Caco-2 (cell line): ENCODE data around the gene USP20. TPM values are rescaled to one million over a fixed set of nuclear protein-coding genes. Genes with fewer than 3 reads are reported as not detected.

Source experiments
- BruUV-seq: library from RNA; stranded (reverse); fragments of 400-500 nt; replicated peaks from 2 replicates; lab custom pipeline; 2021; lab: Mats Ljungman, UMichigan
- CTCF ChIA-PET: fragments of 300-600 bp; sonication (Branson Sonifier 250); formaldehyde crosslinking; loops from one replicate; lab custom pipeline; 2022; ENCODE audit warnings: antibody characterized with exemption; lab: Charles Lee
- POLR2A ChIA-PET: fragments of 300-600 bp; sonication (Branson Sonifier 250); formaldehyde crosslinking; loops from one replicate; lab custom pipeline; 2022; ENCODE audit warnings: antibody characterized with exemption; lab: Charles Lee
- DNase-seq, 2 experiments: peaks; one replicate each; pipeline versions ENCODE4 v3.0.0 to v3.0.0-alpha.2; 2020 to 2022
- H3K27me3 ChIP-seq: replicated peaks from 2 replicates; pipeline ENCODE4 v1.6.0; 2011; ENCODE audit warnings: low read length; ENCODE audit not compliant: control insufficient read depth, insufficient read depth
- H3K36me3 ChIP-seq: 2 replicates; pipeline ENCODE4 v1.5.1; 2011; ENCODE audit warnings: low read length; ENCODE audit not compliant: control insufficient read depth, insufficient read depth
- H3K4me1 ChIP-seq: fragments of 250-450 bp; sonication (Bioruptor Pico); 2 replicates; pipeline ENCODE4 v1.5.1; 2020; ENCODE audit warnings: mild to moderate bottlenecking
- H3K4me3 ChIP-seq: 2 replicates; pipeline ENCODE4 v1.5.1; 2011; ENCODE audit warnings: low read depth, mild to moderate bottlenecking, control low read depth, low read length
- H3K9me3 ChIP-seq: fragments of 250-450 bp; sonication (Bioruptor Pico); 2 replicates; pipeline ENCODE4 v1.5.1; 2020; ENCODE audit warnings: mild to moderate bottlenecking, moderate library complexity
- H3K27ac Mint-ChIP-seq: one replicate; pipeline ENCODE4 v1.8.0; 2022; ENCODE audit warnings: mixed read lengths; ENCODE audit not compliant: unreplicated experiment
- H3K27me3 Mint-ChIP-seq: one replicate; pipeline ENCODE4 v1.8.0; 2022; ENCODE audit warnings: mixed read lengths; ENCODE audit not compliant: insufficient read depth, unreplicated experiment
- H3K36me3 Mint-ChIP-seq: one replicate; pipeline ENCODE4 v1.8.0; 2022; ENCODE audit warnings: mild to moderate bottlenecking, mixed read lengths; ENCODE audit not compliant: insufficient read depth, unreplicated experiment
- H3K4me1 Mint-ChIP-seq: one replicate; pipeline ENCODE4 v1.8.0; 2022; ENCODE audit warnings: low read depth, mixed read lengths; ENCODE audit not compliant: unreplicated experiment
- H3K4me3 Mint-ChIP-seq: one replicate; pipeline ENCODE4 v1.8.0; 2022; ENCODE audit warnings: mild to moderate bottlenecking, moderate library complexity, mixed read lengths; ENCODE audit not compliant: unreplicated experiment
- H3K9me3 Mint-ChIP-seq: one replicate; pipeline ENCODE4 v1.8.0; 2022; ENCODE audit warnings: mixed read lengths; ENCODE audit not compliant: unreplicated experiment
- intact Hi-C: fragments of 100-400 bp; cut with micrococcal nuclease; formaldehyde crosslinking; loops from one replicate; pipeline ENCODE4 v1.10.0; 2022; ENCODE audit not compliant: unreplicated experiment
- total RNA-seq: library from RNA; stranded (reverse); gene quantifications from 2 replicates; pipeline ENCODE4 v1.2.3, GENCODE V29; 2022
- TF ChIP-seq, protein P1 (sequence below), 2 experiments: fragments of 200-600 bp in 1 of 2; IDR thresholded peaks; 1 replicate in 1 of 2; 2 replicates in 1 of 2; pipeline versions ENCODE4 v1.5.1 to v1.8.0; 2011 to 2022; ENCODE audit warnings: antibody characterized with exemption in 1 of 2, control low read depth in 1 of 2, inconsistent platforms in 1 of 2, low read depth in 1 of 2, low read length in 1 of 2, mild to moderate bottlenecking in 1 of 2, moderate library complexity in 1 of 2; ENCODE audit not compliant: insufficient read depth in 1 of 2, severe bottlenecking in 1 of 2, unreplicated experiment in 1 of 2

USP20 gene
- total RNA-seq, 1 experiment from 2014 or later, result 13.9 TPM

DNA sequence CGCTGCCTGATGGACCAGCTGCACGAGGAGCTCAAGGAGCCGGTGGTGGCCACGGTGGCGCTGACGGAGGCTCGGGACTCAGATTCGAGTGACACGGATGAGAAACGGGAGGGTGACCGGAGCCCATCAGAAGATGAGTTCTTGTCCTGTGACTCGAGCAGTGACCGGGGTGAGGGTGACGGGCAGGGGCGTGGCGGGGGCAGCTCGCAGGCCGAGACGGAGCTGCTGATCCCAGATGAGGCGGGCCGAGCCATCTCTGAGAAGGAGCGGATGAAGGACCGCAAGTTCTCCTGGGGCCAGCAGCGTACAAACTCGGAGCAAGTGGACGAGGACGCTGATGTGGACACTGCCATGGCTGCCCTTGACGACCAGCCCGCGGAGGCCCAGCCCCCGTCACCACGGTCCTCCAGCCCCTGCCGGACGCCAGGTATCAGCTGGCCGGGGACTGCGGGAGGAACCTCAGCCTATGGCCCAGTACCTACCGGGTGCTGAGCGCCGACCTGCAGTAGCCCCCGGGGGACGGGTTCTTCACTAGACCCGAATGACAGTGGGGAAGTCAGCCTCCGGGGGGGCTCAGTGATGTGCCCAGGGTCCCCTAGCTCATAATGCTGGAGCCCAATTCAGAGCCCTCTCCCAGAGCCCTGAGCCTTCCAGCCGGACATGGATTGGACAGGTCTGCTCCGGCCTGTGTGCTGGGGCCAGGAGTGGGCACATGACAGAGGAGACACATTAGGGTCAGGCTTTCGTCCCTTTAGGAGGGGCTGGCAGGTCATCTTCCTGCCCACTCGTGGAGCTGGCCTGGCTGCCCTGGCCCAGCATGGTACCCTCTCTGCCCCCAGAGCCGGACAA is 33.0 kb downstream of the USP20 start:
- POLR2A ChIA-PET, result no interaction called here
- CTCF ChIA-PET, result no interaction called here
- BruUV-seq, result no TSS peak

DNA sequence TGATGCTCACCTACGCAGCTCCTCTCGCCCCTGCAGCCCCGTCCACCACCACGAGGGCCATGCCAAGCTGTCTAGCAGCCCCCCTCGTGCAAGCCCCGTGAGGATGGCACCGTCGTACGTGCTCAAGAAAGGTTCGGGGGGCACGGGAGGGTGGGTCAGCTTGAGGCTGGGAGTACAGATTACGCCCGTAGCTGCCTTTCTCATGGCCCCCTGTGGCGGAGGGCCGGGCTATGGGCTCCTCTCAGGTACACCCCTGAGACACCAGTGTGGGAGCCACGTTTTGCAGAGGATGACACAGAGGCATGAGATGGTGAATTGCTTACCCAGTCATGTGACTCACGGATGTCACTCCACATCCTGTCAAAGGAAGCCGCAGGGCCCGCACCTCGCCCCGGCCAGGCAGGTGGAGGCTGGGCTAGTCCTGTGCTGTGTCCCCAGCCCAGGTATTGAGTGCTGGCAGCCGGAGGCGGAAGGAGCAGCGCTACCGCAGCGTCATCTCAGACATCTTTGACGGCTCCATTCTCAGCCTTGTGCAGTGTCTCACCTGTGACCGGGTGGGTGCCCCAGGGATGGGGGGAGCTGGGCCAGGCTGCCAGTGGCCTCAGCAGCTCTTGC is 33.7 kb downstream of the USP20 start:
- Histone ChIP-seq H3K9me3 (no peaks in the 10 kb centered on the region), H3K36me3 (no peaks in the 10 kb centered on the region), H3K4me1 (no peaks in the 10 kb centered on the region), H3K4me3 (no peak overlapping the region), H3K27me3 (no peaks in the 10 kb centered on the region)
- Mint-ChIP-seq H3K9me3 (no peaks in the 10 kb centered on the region), H3K27me3 (no peaks in the 10 kb centered on the region), H3K4me3 (no peak overlapping the region), H3K36me3 (peaks cover 15% of the 10 kb centered on the region), H3K4me1 (no peaks in the 10 kb centered on the region), H3K27ac (no peak overlapping the region)
- POLR2A ChIA-PET, result no interaction called here
- CTCF ChIA-PET, result no interaction called here
- TF ChIP-seq, protein P1, sequence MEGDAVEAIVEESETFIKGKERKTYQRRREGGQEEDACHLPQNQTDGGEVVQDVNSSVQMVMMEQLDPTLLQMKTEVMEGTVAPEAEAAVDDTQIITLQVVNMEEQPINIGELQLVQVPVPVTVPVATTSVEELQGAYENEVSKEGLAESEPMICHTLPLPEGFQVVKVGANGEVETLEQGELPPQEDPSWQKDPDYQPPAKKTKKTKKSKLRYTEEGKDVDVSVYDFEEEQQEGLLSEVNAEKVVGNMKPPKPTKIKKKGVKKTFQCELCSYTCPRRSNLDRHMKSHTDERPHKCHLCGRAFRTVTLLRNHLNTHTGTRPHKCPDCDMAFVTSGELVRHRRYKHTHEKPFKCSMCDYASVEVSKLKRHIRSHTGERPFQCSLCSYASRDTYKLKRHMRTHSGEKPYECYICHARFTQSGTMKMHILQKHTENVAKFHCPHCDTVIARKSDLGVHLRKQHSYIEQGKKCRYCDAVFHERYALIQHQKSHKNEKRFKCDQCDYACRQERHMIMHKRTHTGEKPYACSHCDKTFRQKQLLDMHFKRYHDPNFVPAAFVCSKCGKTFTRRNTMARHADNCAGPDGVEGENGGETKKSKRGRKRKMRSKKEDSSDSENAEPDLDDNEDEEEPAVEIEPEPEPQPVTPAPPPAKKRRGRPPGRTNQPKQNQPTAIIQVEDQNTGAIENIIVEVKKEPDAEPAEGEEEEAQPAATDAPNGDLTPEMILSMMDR (IDR thresholded peaks at IDR 0.05; ENCODE audit: insufficient read depth in 1 of 2, low read depth in 1 of 2, low read length in 1 of 2, severe bottlenecking in 1 of 2, unreplicated experiment in 1 of 2), result no peak
- intact Hi-C loops, result no loop called here
- BruUV-seq, result no TSS peak
- no peak for DNase-seq

More for the DNA sequence above, 33.0 kb downstream of the USP20 start:
- TF ChIP-seq, protein P1 (IDR thresholded peaks at IDR 0.05; ENCODE audit: insufficient read depth in 1 of 2, low read depth in 1 of 2, low read length in 1 of 2, severe bottlenecking in 1 of 2, unreplicated experiment in 1 of 2), result no peak
- H3K9me3 ChIP-seq, result no peaks in the 10 kb centered on the region
- Mint-ChIP-seq H3K4me3 (no peak overlapping the region), H3K4me1 (no peaks in the 10 kb centered on the region), H3K27me3 (no peaks in the 10 kb centered on the region), H3K36me3 (peaks cover 20% of the 10 kb centered on the region), H3K9me3 (no peaks in the 10 kb centered on the region), H3K27ac (no peak overlapping the region)
- intact Hi-C loops, result no loop called here
- H3K36me3 ChIP-seq, result no peaks in the 10 kb centered on the region
- DNase-seq, result no peak
- H3K4me1 ChIP-seq, result no peaks in the 10 kb centered on the region
- no peaks in the 10 kb centered on the region for H3K27me3 ChIP-seq
- no peak overlapping the region for H3K4me3 ChIP-seq

DNA sequence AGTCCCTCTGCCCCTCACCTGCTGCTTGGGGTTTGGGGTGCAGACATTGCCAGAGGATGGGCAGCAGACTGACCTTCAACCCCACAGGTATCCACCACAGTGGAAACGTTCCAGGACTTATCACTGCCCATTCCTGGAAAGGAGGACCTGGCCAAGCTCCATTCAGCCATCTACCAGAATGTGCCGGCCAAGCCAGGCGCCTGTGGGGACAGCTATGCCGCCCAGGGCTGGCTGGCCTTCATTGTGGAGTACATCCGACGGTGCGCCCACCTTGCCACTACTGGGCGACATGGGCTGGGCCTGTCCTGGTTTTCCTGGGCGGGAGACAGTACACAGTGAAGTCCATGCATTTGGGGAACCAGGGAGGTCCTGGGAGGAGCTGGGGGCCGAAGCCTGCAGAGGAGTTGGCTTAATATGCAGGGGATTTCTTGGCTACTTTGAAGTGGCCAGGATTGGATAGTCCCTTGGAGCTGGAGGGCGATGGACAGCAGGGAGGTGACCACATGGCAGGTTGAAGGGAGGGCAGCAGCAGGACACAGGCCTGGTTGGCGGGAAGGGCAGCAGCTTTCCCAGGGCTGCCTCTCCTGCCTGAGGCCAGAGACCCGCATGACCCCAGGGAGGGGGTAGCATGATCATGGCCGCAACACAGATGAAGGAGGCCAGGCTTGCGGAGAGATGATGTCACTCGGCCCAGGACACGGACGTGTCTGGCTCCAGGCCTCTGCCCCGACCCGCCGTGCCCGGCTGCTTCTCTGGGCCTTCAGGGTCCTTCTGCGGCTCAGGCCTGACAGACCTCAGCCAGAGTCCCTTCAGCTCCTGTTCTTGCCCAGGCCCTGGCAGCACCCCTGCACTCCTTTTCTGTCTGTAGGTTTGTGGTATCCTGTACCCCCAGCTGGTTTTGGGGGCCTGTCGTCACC is 34.6 kb downstream of the USP20 start:
- POLR2A ChIA-PET, result no interaction called here
- Histone ChIP-seq H3K4me1 (no peaks in the 10 kb centered on the region), H3K27me3 (no peaks in the 10 kb centered on the region), H3K9me3 (no peaks in the 10 kb centered on the region), H3K4me3 (no peak overlapping the region), H3K36me3 (no peaks in the 10 kb centered on the region)
- Mint-ChIP-seq H3K4me3 (no peak overlapping the region), H3K27me3 (no peaks in the 10 kb centered on the region), H3K9me3 (no peaks in the 10 kb centered on the region), H3K36me3 (peaks cover 13% of the 10 kb centered on the region), H3K4me1 (no peaks in the 10 kb centered on the region), H3K27ac (no peak overlapping the region)
- TF ChIP-seq, protein P1 (IDR thresholded peaks at IDR 0.05; ENCODE audit: insufficient read depth in 1 of 2, low read depth in 1 of 2, low read length in 1 of 2, severe bottlenecking in 1 of 2, unreplicated experiment in 1 of 2), result no peak
- intact Hi-C loops, result no loop called here
- no TSS peak for BruUV-seq
- CTCF ChIA-PET, result no interaction called here
- DNase-seq, result no peak
